Kidney (tissue), 14 donors: ENCODE measurements around the gene IZUMO3. TPM values are rescaled to one million over a fixed set of nuclear protein-coding genes. Genes with fewer than 3 reads are reported as not detected.

Source experiments
- DNase-seq, 5 donors: peaks; one replicate each; pipeline ENCODE4 v3.0.0-alpha.2; 2013 to 2020
- FAIRE-seq: peaks from 2 replicates; lab custom pipeline; 2012; peaks lifted over from hg19 to GRCh38; lab: Jason Lieb, UNC
- H3K27ac ChIP-seq, 2 donors: one replicate each; pipeline ENCODE4 v1.7.0; 2013; ENCODE audit warnings: low read depth in 2 of 2, low read length in 2 of 2, inconsistent platforms in 1 of 2
- H3K27me3 ChIP-seq: one replicate; pipeline ENCODE4 v1.7.1; 2013; ENCODE audit warnings: low read length, inconsistent platforms; ENCODE audit not compliant: control insufficient read depth, insufficient read depth
- H3K36me3 ChIP-seq, 3 donors: one replicate each; pipeline versions ENCODE4 v1.7.0 to v1.7.1; 2013; ENCODE audit warnings: low read length in 3 of 3, control low read depth in 1 of 3, inconsistent platforms in 1 of 3; ENCODE audit not compliant: insufficient read depth in 3 of 3, control insufficient read depth in 2 of 3
- H3K4me1 ChIP-seq, 3 donors: one replicate each; pipeline versions ENCODE4 v1.7.0 to v1.7.1; 2013; ENCODE audit warnings: low read length in 3 of 3, inconsistent platforms in 1 of 3, low read depth in 1 of 3; ENCODE audit not compliant: control insufficient read depth in 2 of 3, insufficient read depth in 2 of 3
- H3K4me3 ChIP-seq, 3 donors: one replicate each; pipeline versions ENCODE4 v1.7.0 to v1.8.1; 2013; ENCODE audit warnings: low read length in 3 of 3, control low read depth in 1 of 3, inconsistent platforms in 1 of 3
- H3K9ac ChIP-seq, 3 donors: one replicate each; pipeline versions ENCODE4 v1.7.0 to v1.7.1; 2013; ENCODE audit warnings: low read length in 3 of 3, control low read depth in 1 of 3, inconsistent platforms in 1 of 3
- H3K9me3 ChIP-seq, 3 donors: one replicate each; pipeline versions ENCODE4 v1.7.0 to v1.7.1; 2013; ENCODE audit warnings: low read length in 3 of 3, control low read depth in 1 of 3, inconsistent platforms in 1 of 3; ENCODE audit not compliant: control insufficient read depth in 2 of 3, insufficient read depth in 1 of 3
- CTCF ChIP-seq: IDR thresholded peaks from 3 replicates; pipeline ENCODE4 v1.5.1; 2012; ENCODE audit warnings: mild to moderate bottlenecking, moderate library complexity, borderline replicate concordance; ENCODE audit not compliant: insufficient read depth; ENCODE audit errors: extremely low read depth
- intact Hi-C: fragments of 100-400 bp; cut with DNase I; formaldehyde crosslinking; loops from one replicate; pipeline ENCODE4 v1.11.1; 2022
- polyA plus RNA-seq: library from polyadenylated mRNA; stranded (reverse); fragments of 350-450 nt; fragmentation: Illumina TruSeq; extraction: RNeasy Lipid Tissue Mini Kit (QIAGEN cat#74804); gene quantifications from one replicate; pipeline ENCODE4 v1.2.3, GENCODE V29; 2014; ENCODE audit warnings: low read depth, low replicate concordance; ENCODE audit not compliant: insufficient read depth
- total RNA-seq: library from RNA; stranded (reverse); fragmentation: NEBNext Ultra II Directional; extraction: Animal tissue kit (Norgen Biotek cat#: 25700); gene quantifications from one replicate; pipeline ENCODE4 v1.2.1, GENCODE V29; 2021
- donor health status: control.
- donor health status: control.
- donor health status: control.
- donor health status: control.
- donor health status: control.
- donor health status: DM: yes; HTN: yes; CAD: no.
- donor health status: Normal renal cell carcinoma (clear cell type).

The IZUMO3 gene
- total and polyA plus RNA-seq, 2 donors from 2014 or later = not detected

GRCh38 chr9:24497671-24498070, 48.0 kb downstream of the IZUMO3 start:
- Histone ChIP-seq H3K4me3 (no peak overlapping the region), H3K27ac (no peak overlapping the region), H3K9ac (no peak overlapping the region), H3K36me3 (no peaks in the 10 kb centered on the region), H3K9me3 (no peaks in the 10 kb centered on the region), H3K4me1 (no peaks in the 10 kb centered on the region), H3K27me3 (no peaks in the 10 kb centered on the region)
- DNase-seq (no peak), FAIRE-seq (no peak)
- intact Hi-C loops = no loop called here
- TF ChIP-seq CTCF = no peak
